ENCODE measurements around the gene VWF.
"Not testable (repeated sequence)": the region's sequence is repeated elsewhere in the genome, so short reads cannot be mapped to it uniquely, and the experiment has no call there.

Gene VWF

GRCh38 chr12:6029401-6029800, 95.1 kb downstream of the VWF start:
- Histone ChIP-seq H3K4me1 (ENCODE audit: low read length) (no peaks in the 10 kb centered on the region), H2AFZ (ENCODE audit: low read depth, low read length) (no peak overlapping the region), H3K36me3 (replicated peaks; ENCODE audit: low read depth, low read length) (no peaks in the 10 kb centered on the region), H3K9ac (ENCODE audit: low read length) (no peak overlapping the region), H3K4me2 (ENCODE audit: low read length) (no peak overlapping the region), H4K20me1 (ENCODE audit: insufficient read depth, low read length) (no peaks in the 10 kb centered on the region), H3K27ac (ENCODE audit: low read length) (no peak overlapping the region), H3K9me3 (ENCODE audit: insufficient read depth, low read length) (no peaks in the 10 kb centered on the region), H3K4me3 (ENCODE audit: low read length) (no peak overlapping the region), H3K27me3 (ENCODE audit: low read depth, low read length) (peaks cover 9% of the 10 kb centered on the region; the same call in 1 of the 2 replicates), H3K79me2 (ENCODE audit: low read length) (no peaks in the 10 kb centered on the region)
- no peak for TF ChIP-seq EZH2phosphoT487 (IDR thresholded peaks at IDR 0.05; ENCODE audit: low read depth)

GRCh38 chr12:6026998-6027397, 97.5 kb downstream of the VWF start:
- H3K9ac ChIP-seq (ENCODE audit: low read length) = no peak overlapping the region
- H3K4me1 ChIP-seq (ENCODE audit: low read length) = no peaks in the 10 kb centered on the region
- no peak overlapping the region for H3K27ac ChIP-seq (ENCODE audit: low read length)
- no peak overlapping the region for H3K4me2 ChIP-seq (ENCODE audit: low read length)
- H3K27me3 ChIP-seq (ENCODE audit: low read depth, low read length) = peaks cover 9% of the 10 kb centered on the region; the same call in 1 of the 2 replicates
- no peak for TF ChIP-seq CTCF (IDR thresholded peaks at IDR 0.05; ENCODE audit: low read depth, low read length)
- TF ChIP-seq EZH2phosphoT487 (IDR thresholded peaks at IDR 0.05; ENCODE audit: low read depth) = no peak
- no peaks in the 10 kb centered on the region for H3K9me3 ChIP-seq (ENCODE audit: insufficient read depth, low read length)
- no peaks in the 10 kb centered on the region for H3K79me2 ChIP-seq (ENCODE audit: low read length)
- no peak overlapping the region for H2AFZ ChIP-seq (ENCODE audit: low read depth, low read length)
- no peaks in the 10 kb centered on the region for H3K36me3 ChIP-seq (replicated peaks; ENCODE audit: low read depth, low read length)
- H4K20me1 ChIP-seq (ENCODE audit: insufficient read depth, low read length) = no peaks in the 10 kb centered on the region
- H3K4me3 ChIP-seq (ENCODE audit: low read length) = no peak overlapping the region

- not testable (repeated sequence) for H3K27me3 ChIP-seq (ENCODE audit: low read depth, low read length); H3K4me3 ChIP-seq (ENCODE audit: low read length); H3K27ac ChIP-seq (ENCODE audit: low read length); H3K4me1 ChIP-seq (ENCODE audit: low read length); H3K9me3 ChIP-seq (ENCODE audit: insufficient read depth, low read length); H3K36me3 ChIP-seq (replicated peaks; ENCODE audit: low read depth, low read length); H3K4me2 ChIP-seq (ENCODE audit: low read length); H4K20me1 ChIP-seq (ENCODE audit: insufficient read depth, low read length); H2AFZ ChIP-seq (ENCODE audit: low read depth, low read length); H3K79me2 ChIP-seq (ENCODE audit: low read length); H3K9ac ChIP-seq (ENCODE audit: low read length)
Observed at GRCh38 chr12:6025703-6026298, 98.7 kb downstream of the VWF start.

- H3K9me3 ChIP-seq (ENCODE audit: insufficient read depth, low read length); H3K9ac ChIP-seq (ENCODE audit: low read length); H3K4me3 ChIP-seq (ENCODE audit: low read length); H3K4me1 ChIP-seq (ENCODE audit: low read length); H3K27ac ChIP-seq (ENCODE audit: low read length); H3K4me2 ChIP-seq (ENCODE audit: low read length); H3K36me3 ChIP-seq (replicated peaks; ENCODE audit: low read depth, low read length); H4K20me1 ChIP-seq (ENCODE audit: insufficient read depth, low read length); H2AFZ ChIP-seq (ENCODE audit: low read depth, low read length); H3K79me2 ChIP-seq (ENCODE audit: low read length); H3K27me3 ChIP-seq (ENCODE audit: low read depth, low read length): not testable (repeated sequence)
Observed at GRCh38 chr12:6024066-6024465, 100.4 kb downstream of the VWF start.

GRCh38 chr12:6020930-6021329, 103.5 kb downstream of the VWF start:
- Histone ChIP-seq H3K27me3 (ENCODE audit: low read depth, low read length) (no peaks in the 10 kb centered on the region; the same call in 1 of the 2 replicates), H3K79me2 (ENCODE audit: low read length) (no peaks in the 10 kb centered on the region), H3K4me2 (ENCODE audit: low read length) (no peak overlapping the region), H4K20me1 (ENCODE audit: insufficient read depth, low read length) (no peaks in the 10 kb centered on the region), H3K9ac (ENCODE audit: low read length) (no peak overlapping the region), H3K4me3 (ENCODE audit: low read length) (no peak overlapping the region), H2AFZ (ENCODE audit: low read depth, low read length) (no peak overlapping the region), H3K36me3 (replicated peaks; ENCODE audit: low read depth, low read length) (no peaks in the 10 kb centered on the region), H3K27ac (ENCODE audit: low read length) (no peak overlapping the region), H3K4me1 (ENCODE audit: low read length) (no peaks in the 10 kb centered on the region), H3K9me3 (ENCODE audit: insufficient read depth, low read length) (no peaks in the 10 kb centered on the region)
- TF ChIP-seq EZH2phosphoT487 (IDR thresholded peaks at IDR 0.05; ENCODE audit: low read depth) (no peak), CTCF (IDR thresholded peaks at IDR 0.05; ENCODE audit: low read depth, low read length) (no peak)

- not testable (repeated sequence) for H3K9me3 ChIP-seq (ENCODE audit: insufficient read depth, low read length); H3K27ac ChIP-seq (ENCODE audit: low read length); H3K9ac ChIP-seq (ENCODE audit: low read length); H3K36me3 ChIP-seq (replicated peaks; ENCODE audit: low read depth, low read length); H3K4me1 ChIP-seq (ENCODE audit: low read length); H2AFZ ChIP-seq (ENCODE audit: low read depth, low read length); H3K4me3 ChIP-seq (ENCODE audit: low read length); H3K27me3 ChIP-seq (ENCODE audit: low read depth, low read length); H3K4me2 ChIP-seq (ENCODE audit: low read length); H3K79me2 ChIP-seq (ENCODE audit: low read length); H4K20me1 ChIP-seq (ENCODE audit: insufficient read depth, low read length)
Observed at GRCh38 chr12:6020511-6020910, 104.0 kb downstream of the VWF start.

GRCh38 chr12:6019256-6019655, 105.2 kb downstream of the VWF start:
- H3K27me3 ChIP-seq (ENCODE audit: low read depth, low read length); H3K4me1 ChIP-seq (ENCODE audit: low read length); H3K9me3 ChIP-seq (ENCODE audit: insufficient read depth, low read length); H2AFZ ChIP-seq (ENCODE audit: low read depth, low read length); H3K27ac ChIP-seq (ENCODE audit: low read length); H3K4me2 ChIP-seq (ENCODE audit: low read length); H3K79me2 ChIP-seq (ENCODE audit: low read length); H3K9ac ChIP-seq (ENCODE audit: low read length); H3K4me3 ChIP-seq (ENCODE audit: low read length); H4K20me1 ChIP-seq (ENCODE audit: insufficient read depth, low read length); H3K36me3 ChIP-seq (replicated peaks; ENCODE audit: low read depth, low read length): not testable (repeated sequence)
